GM12801 (cell line): ENCODE measurements around the gene ZBTB46.

Experiments used
- TF ChIP-seq, protein P1 (sequence below): IDR thresholded peaks from one replicate; pipeline ENCODE4 v1.5.1; 2011; ENCODE audit warnings: control low read depth; ENCODE audit not compliant: insufficient read length; ENCODE audit errors: extremely low read depth

The ZBTB46 gene

DNA sequence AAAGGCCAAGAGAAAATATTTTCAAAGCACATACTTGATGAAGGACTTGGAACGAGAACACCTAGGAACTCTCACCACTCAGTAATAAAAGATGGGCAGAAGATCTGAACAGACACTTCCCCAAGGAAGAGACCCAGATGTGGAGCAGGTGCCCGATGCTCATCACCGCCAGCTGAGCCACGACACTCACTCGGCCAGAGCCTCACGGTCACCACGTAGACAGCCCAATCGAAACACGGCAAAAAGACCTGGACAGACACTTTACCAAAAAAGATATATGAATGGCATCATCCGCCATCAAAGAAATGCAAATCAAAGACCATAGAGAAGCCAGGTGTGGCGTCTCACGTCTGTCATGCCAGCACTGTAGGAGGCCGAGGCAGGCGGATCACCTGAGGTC lies 49.9 kb downstream of the ZBTB46 start:
- TF ChIP-seq, protein P1, sequence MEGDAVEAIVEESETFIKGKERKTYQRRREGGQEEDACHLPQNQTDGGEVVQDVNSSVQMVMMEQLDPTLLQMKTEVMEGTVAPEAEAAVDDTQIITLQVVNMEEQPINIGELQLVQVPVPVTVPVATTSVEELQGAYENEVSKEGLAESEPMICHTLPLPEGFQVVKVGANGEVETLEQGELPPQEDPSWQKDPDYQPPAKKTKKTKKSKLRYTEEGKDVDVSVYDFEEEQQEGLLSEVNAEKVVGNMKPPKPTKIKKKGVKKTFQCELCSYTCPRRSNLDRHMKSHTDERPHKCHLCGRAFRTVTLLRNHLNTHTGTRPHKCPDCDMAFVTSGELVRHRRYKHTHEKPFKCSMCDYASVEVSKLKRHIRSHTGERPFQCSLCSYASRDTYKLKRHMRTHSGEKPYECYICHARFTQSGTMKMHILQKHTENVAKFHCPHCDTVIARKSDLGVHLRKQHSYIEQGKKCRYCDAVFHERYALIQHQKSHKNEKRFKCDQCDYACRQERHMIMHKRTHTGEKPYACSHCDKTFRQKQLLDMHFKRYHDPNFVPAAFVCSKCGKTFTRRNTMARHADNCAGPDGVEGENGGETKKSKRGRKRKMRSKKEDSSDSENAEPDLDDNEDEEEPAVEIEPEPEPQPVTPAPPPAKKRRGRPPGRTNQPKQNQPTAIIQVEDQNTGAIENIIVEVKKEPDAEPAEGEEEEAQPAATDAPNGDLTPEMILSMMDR: no peak

DNA sequence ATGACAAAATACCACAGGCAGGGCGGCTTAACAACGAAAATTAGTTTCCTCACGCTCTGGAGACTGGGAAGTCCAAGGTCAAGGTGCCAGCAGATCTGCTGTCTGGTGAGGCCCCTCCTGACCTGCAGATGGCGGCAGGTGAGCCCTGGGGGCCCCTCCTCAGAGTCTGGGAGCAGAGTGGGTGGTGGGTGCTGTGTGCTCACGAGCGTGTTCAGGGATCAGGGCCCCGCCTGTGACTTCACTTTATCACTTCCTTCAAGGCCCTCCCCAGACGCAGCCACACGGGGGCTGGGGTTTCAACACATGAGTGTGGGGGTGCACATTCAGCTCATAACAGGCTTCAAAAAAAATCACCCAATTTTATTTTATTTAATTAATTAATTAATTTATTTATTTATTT lies 52.2 kb downstream of the ZBTB46 start:
- TF ChIP-seq, protein P1: no peak

DNA sequence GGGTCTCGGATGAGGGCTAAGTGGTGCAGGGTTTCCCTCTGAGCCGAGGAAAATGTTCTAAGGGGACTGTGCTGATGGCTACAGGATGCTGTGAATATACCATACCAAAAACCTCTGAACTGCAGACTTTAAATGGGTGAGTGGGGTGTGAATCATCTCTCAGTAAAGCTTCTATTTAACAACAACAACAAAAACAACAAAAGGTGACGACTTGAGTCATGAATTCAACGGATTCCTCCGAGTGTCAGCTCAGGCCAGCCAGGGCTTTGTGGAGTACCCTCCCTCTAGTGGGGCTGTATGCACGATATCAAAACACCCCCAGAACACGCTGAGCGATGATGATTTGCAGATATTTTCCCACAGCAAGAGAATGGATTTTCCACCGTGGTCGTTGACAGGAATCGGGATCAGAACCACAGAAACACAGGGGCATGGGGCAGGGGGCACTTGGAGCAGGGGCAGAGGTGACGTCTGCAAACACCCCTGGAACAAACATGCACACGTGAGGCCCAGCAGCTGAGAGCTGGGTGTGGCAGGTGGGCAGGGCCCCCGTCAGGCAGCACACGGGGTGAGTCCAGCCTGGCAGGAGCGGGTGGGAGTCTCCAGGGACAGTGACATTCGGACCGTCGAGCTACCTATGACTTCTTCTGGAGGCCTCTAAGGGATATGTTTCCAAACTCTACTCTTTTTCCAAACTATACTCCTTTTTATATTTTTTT lies 52.9 kb downstream of the ZBTB46 start:
- TF ChIP-seq, protein P1: no peak

DNA sequence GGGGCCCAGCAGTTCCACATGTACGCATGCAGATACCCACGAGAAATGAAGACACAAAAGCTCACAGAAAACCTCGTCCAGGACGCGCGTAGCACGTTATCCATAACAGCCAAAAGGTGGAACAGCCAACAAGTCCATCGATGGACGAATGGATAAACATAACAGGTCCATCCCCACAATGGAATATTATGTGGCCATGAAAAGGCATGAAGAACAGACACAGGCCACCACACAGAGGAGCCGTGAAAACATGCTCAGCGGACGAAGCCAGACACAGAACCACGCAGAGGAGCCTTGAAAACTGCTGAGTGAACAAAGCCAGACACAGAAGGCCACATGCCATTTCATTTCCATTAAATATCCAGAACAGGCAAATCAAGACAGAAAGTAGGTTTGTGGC lies 53.5 kb downstream of the ZBTB46 start:
- TF ChIP-seq, protein P1: no peak

DNA sequence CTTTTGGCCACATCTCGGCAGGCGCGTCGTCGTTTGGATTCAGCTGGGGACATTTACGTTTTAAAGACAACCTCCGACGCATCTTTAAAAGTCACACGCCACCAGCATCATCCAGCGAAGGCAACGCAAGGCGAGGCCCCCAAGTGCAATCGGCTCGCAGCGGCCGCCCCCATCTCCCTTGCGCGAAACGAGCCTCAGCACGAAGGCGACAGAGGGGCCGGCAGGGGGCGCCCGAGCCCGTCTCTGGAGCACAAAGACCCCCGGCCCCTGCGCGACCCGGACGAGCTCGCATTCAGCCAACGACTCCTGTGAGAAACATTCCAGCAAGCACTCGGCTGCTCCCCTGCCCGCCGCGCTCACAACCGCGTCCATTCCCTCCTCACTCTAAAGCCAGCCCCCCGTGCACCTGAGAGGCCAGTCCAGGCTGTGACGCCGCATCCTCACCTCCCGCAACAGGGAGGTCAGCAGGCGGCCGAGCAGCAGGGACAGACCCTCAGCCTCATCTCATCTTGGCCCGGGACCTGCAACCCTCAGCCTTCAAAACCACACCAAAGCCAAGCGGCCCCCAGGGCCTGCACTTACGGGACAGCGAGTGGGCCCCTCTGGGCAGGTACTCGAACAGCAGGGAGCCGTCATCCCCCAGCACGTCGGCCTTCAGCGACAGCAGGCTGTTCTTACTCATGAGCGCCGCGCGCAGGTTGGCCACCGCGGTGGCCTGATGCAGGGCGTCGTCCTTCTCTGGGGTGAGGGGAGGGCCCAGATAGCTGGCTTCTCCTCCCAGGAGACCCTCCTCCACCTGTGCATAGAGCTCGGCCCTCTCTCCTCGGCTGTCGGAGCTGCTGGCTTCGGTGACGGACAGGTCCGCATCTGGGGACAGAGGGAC lies 55.7 kb downstream of the ZBTB46 start:
- TF ChIP-seq, protein P1: no peak

DNA sequence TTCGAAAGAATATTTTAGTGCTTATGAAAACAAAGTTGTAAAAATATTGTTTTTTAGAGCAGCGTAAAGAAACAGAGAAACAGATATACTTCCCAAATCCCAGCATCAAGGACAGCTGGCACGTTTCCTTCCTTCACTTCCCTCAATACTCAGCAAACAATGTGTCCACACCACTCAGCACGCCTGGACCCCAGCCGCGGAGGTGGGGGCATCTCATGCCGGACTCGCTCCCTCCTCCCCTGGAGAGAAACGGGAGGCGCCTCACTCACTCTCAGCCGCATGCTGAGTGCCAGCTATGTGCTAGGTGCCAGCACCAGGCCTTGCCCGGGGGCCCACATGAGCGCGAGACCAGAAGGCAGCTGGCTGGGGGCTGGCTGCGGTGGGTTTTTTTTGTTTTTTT lies 56.8 kb downstream of the ZBTB46 start:
- TF ChIP-seq, protein P1: no peak

DNA sequence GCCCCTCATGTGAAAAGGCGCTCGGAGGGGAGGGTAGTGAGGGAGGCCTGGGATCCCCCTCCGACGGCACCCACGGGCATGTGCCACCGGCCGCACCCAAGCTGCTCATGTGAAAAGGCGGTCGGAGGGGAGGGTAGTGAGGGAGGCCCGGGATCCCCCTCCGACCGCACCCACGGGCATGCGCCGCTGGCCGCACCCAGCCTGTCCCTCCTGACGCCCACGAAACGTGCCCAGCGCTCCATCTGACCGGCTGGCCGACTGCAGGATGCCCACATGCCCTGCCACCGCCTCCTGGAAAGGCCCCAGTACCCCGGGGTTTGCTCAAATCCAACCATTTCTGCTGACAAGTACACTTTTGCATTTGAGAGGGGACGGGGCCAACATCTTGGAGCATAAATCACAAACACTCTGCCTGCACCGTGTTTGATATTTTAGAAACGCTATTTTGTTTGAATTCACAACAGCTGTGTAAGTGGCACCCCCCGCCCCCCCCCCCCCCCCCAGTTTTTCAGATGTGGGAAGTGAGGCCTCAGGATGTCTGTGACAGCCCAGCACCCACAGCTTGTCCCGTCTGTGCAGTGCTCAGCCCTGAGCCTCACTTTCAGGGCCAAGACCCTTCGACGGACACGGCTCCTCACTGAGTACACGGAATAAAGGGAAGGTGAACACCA lies 57.4 kb downstream of the ZBTB46 start:
- TF ChIP-seq, protein P1: no peak
